Liver (tissue), 3 donors: ENCODE data around the gene INPP4B.

Source experiments
- JUND ChIP-seq, 2 donors: IDR thresholded peaks; 2 replicates each; pipeline ENCODE4 v1.6.1; 2016; ENCODE audit warnings: antibody characterized with exemption in 2 of 2
- RAD21 ChIP-seq, 2 donors: IDR thresholded peaks; 2 replicates each; pipeline ENCODE4 v1.6.1; 2016; ENCODE audit warnings: antibody characterized with exemption in 2 of 2, mild to moderate bottlenecking in 2 of 2
- TAF1 ChIP-seq: conservative IDR thresholded peaks from 2 replicates; pipeline ENCODE4 v1.6.1; 2016; ENCODE audit warnings: antibody characterized with exemption, mild to moderate bottlenecking
- TF ChIP-seq, protein P1 (sequence below): IDR thresholded peaks from 2 replicates; pipeline ENCODE4 v1.6.1; 2016; ENCODE audit warnings: antibody characterized with exemption, mild to moderate bottlenecking
- TF ChIP-seq, protein P2 (sequence below): fragments of 150-350 bp; IDR thresholded peaks from 2 replicates; pipeline ENCODE4 v1.5.1; 2017; ENCODE audit warnings: improper control_type of control experiment, low read depth, low read length; ENCODE audit not compliant: missing input control
- TF ChIP-seq, protein P3 (sequence below): IDR thresholded peaks from 2 replicates; pipeline ENCODE4 v1.6.1; 2016; ENCODE audit warnings: antibody characterized with exemption
- donor health status: healthy.
- donor health status: healthy.

DNA sequence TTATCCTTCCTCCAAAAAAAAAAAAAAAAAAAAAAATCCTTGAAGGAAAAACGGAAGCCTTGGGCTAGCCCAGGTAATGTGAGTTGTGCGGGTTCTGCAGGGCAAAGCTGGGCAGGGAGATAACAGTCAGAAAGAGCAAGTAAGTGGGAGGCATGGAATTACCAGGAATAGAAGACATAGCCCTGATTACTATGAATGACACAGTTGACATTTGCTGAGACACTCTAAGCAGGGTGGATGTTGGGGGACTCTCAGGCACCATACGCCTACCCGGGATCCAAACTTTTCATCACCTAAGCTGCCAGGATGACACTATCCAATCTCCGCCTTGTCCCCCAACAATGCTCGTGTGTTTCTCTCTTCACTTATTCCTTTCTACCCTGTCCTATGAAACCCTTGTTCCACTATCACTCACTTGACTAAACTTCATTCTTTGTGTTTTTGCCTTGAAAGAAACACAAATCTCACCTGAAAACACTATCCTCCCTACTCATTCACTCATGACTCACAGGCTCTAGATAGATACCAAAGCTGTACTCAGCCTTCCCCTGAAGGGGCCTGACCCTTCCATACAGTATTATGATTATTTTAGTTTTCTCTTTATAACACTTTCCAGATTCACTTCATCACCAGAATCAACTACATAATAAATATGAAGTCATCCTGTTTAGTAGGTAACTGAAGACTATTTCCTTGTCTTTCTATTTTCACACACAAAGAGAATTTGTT is 158.4 kb downstream of the INPP4B start:
- TF ChIP-seq, protein P1, sequence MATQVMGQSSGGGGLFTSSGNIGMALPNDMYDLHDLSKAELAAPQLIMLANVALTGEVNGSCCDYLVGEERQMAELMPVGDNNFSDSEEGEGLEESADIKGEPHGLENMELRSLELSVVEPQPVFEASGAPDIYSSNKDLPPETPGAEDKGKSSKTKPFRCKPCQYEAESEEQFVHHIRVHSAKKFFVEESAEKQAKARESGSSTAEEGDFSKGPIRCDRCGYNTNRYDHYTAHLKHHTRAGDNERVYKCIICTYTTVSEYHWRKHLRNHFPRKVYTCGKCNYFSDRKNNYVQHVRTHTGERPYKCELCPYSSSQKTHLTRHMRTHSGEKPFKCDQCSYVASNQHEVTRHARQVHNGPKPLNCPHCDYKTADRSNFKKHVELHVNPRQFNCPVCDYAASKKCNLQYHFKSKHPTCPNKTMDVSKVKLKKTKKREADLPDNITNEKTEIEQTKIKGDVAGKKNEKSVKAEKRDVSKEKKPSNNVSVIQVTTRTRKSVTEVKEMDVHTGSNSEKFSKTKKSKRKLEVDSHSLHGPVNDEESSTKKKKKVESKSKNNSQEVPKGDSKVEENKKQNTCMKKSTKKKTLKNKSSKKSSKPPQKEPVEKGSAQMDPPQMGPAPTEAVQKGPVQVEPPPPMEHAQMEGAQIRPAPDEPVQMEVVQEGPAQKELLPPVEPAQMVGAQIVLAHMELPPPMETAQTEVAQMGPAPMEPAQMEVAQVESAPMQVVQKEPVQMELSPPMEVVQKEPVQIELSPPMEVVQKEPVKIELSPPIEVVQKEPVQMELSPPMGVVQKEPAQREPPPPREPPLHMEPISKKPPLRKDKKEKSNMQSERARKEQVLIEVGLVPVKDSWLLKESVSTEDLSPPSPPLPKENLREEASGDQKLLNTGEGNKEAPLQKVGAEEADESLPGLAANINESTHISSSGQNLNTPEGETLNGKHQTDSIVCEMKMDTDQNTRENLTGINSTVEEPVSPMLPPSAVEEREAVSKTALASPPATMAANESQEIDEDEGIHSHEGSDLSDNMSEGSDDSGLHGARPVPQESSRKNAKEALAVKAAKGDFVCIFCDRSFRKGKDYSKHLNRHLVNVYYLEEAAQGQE = no peak
- TF ChIP-seq, protein P2, sequence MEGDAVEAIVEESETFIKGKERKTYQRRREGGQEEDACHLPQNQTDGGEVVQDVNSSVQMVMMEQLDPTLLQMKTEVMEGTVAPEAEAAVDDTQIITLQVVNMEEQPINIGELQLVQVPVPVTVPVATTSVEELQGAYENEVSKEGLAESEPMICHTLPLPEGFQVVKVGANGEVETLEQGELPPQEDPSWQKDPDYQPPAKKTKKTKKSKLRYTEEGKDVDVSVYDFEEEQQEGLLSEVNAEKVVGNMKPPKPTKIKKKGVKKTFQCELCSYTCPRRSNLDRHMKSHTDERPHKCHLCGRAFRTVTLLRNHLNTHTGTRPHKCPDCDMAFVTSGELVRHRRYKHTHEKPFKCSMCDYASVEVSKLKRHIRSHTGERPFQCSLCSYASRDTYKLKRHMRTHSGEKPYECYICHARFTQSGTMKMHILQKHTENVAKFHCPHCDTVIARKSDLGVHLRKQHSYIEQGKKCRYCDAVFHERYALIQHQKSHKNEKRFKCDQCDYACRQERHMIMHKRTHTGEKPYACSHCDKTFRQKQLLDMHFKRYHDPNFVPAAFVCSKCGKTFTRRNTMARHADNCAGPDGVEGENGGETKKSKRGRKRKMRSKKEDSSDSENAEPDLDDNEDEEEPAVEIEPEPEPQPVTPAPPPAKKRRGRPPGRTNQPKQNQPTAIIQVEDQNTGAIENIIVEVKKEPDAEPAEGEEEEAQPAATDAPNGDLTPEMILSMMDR = no peak
- TF ChIP-seq RAD21 (IDR thresholded peaks at IDR 0.05) = no peak
- TF ChIP-seq TAF1 = no peak
- TF ChIP-seq, protein P3, sequence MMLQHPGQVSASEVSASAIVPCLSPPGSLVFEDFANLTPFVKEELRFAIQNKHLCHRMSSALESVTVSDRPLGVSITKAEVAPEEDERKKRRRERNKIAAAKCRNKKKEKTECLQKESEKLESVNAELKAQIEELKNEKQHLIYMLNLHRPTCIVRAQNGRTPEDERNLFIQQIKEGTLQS = no peak
- no peak for TF ChIP-seq JUND (IDR thresholded peaks at IDR 0.05)
